Skeletal muscle tissue (tissue), 4 donors: Measurements from ENCODE around the gene MAK. TPM values are rescaled to one million over a fixed set of nuclear protein-coding genes. Genes with fewer than 3 reads are reported as not detected.
A peak's percentile ranks its signal among the peaks of the same experiment; 100 is the strongest.
"Not testable (repeated sequence)": the region's sequence is repeated elsewhere in the genome, so short reads cannot be mapped to it uniquely, and the experiment has no call there.

ENCODE experiments used
- H3K27ac ChIP-seq: one replicate; pipeline ENCODE4 v1.7.0; 2013; ENCODE audit warnings: mild to moderate bottlenecking, low read depth, low read length, inconsistent platforms
- H3K27me3 ChIP-seq, 3 donors: one replicate each; pipeline ENCODE4 v1.7.0; 2013; ENCODE audit warnings: low read length in 3 of 3; ENCODE audit not compliant: control insufficient read depth in 3 of 3, insufficient read depth in 3 of 3
- H3K36me3 ChIP-seq, 3 donors: one replicate each; pipeline ENCODE4 v1.7.0; 2013; ENCODE audit warnings: low read length in 3 of 3; ENCODE audit not compliant: control insufficient read depth in 3 of 3, insufficient read depth in 3 of 3
- H3K4me1 ChIP-seq, 3 donors: one replicate each; pipeline ENCODE4 v1.7.0; 2013; ENCODE audit warnings: low read length in 3 of 3, mild to moderate bottlenecking in 3 of 3; ENCODE audit not compliant: control insufficient read depth in 3 of 3, insufficient read depth in 3 of 3
- H3K4me3 ChIP-seq, 3 donors: one replicate each; pipeline ENCODE4 v1.7.0; 2013; ENCODE audit warnings: low read length in 3 of 3
- H3K9ac ChIP-seq, 3 donors: one replicate each; pipeline ENCODE4 v1.7.0; 2013; ENCODE audit warnings: low read length in 3 of 3, mild to moderate bottlenecking in 3 of 3, moderate library complexity in 2 of 3, low read depth in 1 of 3
- H3K9me3 ChIP-seq, 3 donors: one replicate each; pipeline ENCODE4 v1.7.0; 2013; ENCODE audit warnings: low read length in 3 of 3; ENCODE audit not compliant: control insufficient read depth in 3 of 3
- total RNA-seq: library from RNA; depleted of rRNA; stranded (reverse); fragments of >200 nt; gene quantifications from one replicate; pipeline ENCODE4 v1.2.3, GENCODE V29; 2014
- donor health status: Osteomylitis.

MAK gene, protein sequence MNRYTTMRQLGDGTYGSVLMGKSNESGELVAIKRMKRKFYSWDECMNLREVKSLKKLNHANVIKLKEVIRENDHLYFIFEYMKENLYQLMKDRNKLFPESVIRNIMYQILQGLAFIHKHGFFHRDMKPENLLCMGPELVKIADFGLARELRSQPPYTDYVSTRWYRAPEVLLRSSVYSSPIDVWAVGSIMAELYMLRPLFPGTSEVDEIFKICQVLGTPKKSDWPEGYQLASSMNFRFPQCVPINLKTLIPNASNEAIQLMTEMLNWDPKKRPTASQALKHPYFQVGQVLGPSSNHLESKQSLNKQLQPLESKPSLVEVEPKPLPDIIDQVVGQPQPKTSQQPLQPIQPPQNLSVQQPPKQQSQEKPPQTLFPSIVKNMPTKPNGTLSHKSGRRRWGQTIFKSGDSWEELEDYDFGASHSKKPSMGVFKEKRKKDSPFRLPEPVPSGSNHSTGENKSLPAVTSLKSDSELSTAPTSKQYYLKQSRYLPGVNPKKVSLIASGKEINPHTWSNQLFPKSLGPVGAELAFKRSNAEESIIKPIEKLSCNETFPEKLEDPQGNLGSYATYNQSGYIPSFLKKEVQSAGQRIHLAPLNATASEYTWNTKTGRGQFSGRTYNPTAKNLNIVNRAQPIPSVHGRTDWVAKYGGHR
- not detected for total RNA-seq

DNA sequence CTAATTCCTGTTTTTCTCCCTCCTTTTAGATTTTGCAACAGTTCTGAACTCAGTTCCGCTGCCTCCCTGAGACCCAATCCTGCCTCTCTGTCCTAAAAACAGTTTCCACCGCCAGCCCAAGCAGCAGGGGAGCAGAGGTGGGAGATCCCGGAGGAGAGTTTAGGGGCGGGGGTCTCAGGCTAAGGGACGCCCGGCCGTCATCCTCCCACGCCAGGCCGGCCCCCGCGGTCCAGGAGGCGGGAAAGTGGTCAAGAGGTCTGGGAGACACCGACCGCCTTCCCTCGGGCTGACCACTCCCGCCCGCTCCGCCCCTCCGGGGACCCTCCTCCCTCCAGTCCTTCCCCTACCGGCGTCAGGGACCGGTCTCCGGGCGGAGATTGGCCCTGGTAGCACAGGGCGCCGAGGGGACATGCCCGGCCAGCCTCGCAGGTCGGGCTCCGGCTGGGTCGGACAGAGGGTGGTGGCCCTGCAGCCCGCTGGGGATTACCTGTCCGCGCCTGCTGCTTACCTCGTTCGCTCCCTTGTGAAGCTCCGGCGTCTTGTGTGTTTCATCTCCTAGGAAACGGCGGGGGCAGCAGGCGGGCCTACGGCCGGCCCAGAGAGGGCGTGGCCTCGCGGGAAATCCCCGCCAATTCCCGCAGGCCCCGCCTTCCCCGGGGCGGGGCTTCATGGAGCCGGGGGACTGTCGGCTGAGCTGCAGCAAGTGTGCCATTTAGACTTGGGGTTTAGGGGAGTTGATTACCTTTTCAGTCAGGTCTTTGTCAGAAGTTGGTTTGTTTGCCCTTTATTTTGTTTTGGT, at the start of gene MAK:
Gene MAK (minus strand): TSS at position 545 of the 799 bp plus-strand sequence. CDS start 7,891 bp downstream, outside the sequence.
- Histone ChIP-seq H3K4me3 (peak within 1 kb of the TSS; percentile 68 to 81 (median 68)), H3K9me3 (no peaks in the 10 kb centered on the region), H3K4me1 (peaks cover 7 to 13% (median 13%) of the 10 kb centered on the region in 3 donors), H3K27me3 (peaks cover 21 to 33% (median 25%) of the 10 kb centered on the region in 3 donors), H3K36me3 (no peaks in the 10 kb centered on the region), H3K27ac (peak within 1 kb of the TSS; percentile 25), H3K9ac (peak within 1 kb of the TSS; percentile 39 to 64 (median 51))

DNA sequence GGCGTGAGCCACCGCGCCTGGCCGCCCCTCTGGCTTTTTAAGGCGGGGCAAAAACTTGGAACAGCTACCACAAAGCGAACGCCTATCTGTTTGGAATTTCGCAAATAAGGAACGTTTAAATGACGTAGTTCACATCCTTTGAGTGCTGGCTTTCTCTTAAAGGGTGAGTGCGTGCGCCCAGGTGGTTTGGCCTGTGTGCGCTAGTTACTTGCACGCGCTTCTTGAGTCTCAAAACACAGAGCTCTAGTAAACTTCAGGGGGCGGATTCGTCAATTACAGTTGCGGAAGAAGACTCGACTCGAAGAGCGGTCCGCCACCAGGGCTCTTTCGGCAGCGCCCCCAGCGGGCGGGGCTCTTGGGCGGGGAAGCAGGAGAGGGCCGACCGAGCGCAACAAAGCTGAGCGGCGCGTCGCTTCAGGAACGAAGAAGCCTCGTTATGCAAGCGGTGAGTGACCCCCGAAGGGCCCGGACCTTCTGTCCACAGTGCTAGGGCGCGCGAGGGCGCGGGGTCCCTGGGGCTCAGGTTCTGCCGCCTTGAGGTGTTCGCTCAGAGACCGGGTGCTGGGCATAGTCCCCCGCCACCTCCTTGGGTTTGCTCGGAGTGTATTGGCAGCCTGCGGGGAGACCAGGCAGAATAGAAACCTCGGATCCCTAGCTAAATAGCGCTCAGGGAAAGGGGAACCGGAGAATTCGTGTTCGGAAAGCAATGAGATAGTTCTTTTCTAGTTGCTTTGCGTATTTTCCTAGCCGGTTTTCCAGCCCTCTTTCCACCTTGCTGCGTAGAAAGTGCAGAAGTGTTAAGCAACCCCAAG, 48.6 kb upstream of the MAK start, which contains the start of gene SYCP2L:
Gene SYCP2L (plus strand): TSS at position 362 of the 812 bp plus-strand sequence. CDS start 75 bp downstream, at position 437.
- peaks cover 0 to 10% (median 3%) of the 10 kb centered on the region in 3 donors for H3K4me1 ChIP-seq
- H3K27ac ChIP-seq: no peak within 1 kb of the TSS
- H3K4me3 ChIP-seq: peak within 1 kb of the TSS; percentile 49 to 68 (median 67)
- no peaks in the 10 kb centered on the region for H3K36me3 ChIP-seq
- H3K9ac ChIP-seq: peak within 1 kb of the TSS in 1 of 3 donors; percentile 40
- peaks cover 32 to 50% (median 36%) of the 10 kb centered on the region in 3 donors for H3K27me3 ChIP-seq
- peaks cover 0 to 3% (median 0%) of the 10 kb centered on the region in 3 donors for H3K9me3 ChIP-seq

DNA sequence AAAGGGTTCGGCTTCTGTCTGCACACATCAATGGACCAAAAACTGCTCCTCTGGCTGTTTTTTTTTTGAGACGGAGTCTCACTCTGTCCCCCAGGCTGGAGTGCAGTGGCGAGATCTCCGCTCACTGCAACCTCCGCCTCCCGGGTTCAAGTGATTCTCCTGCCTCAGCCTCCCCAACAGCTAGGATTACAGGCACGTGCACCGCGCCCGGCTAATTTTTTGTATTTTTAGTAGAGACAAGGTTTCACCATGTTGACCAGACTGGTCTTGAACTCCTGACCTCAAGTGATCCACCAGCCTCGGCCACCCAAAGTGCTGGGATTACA, 48.0 kb upstream of the MAK start:
- peaks cover 0 to 10% (median 3%) of the 10 kb centered on the region in 3 donors for H3K4me1 ChIP-seq
- H3K27ac ChIP-seq, H3K9me3 ChIP-seq, H3K36me3 ChIP-seq, H3K9ac ChIP-seq: not testable (repeated sequence)
- H3K27me3 ChIP-seq: peaks cover 38 to 56% (median 42%) of the 10 kb centered on the region in 3 donors
- H3K4me3 ChIP-seq: peak overlapping the region in 1 of 3 donors; percentile 67

DNA sequence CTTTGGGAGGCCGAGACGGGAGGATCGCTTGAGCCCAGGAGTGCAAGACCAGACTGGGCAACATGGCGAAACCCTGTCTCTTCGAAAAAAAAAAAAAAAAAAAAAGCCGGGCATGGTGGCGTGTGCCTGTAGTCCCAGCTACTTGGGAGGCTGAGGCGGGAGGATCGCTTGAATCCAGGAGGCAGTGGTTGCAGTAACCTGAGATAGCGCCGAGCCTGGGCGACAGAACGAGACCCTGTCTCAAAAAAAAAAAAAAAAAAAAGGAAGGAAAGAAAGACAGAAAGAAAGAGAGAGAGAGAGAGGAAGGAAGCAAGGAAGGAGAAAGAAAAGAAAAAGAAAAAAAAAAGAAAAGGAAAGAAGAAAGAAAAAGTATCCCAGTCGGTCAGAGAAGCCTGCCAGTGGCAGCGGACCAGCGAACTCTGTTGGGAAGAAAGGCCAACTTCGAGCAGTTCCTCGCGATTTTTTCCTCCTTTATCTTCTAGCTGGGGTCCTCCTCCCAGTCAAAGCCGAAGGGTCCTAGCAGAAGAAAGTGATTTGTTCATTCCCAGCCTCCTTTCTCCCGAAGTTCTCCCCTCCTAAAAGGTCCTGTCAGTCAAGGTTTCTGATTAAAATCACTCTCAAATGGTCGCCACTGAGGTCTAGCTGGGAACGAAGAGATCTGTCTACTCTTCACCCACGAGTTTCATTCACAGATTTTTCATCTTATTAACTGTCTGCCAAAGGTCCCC, 46.1 kb upstream of the MAK start:
- Histone ChIP-seq H3K27me3 (peaks cover 49 to 68% (median 51%) of the 10 kb centered on the region in 3 donors), H3K4me3 (peak overlapping the region in 1 of 3 donors; percentile 35), H3K36me3 (no peaks in the 10 kb centered on the region), H3K9ac (no peak overlapping the region), H3K27ac (no peak overlapping the region), H3K4me1 (peaks cover 0 to 10% (median 3%) of the 10 kb centered on the region in 3 donors), H3K9me3 (no peaks in the 10 kb centered on the region)

DNA sequence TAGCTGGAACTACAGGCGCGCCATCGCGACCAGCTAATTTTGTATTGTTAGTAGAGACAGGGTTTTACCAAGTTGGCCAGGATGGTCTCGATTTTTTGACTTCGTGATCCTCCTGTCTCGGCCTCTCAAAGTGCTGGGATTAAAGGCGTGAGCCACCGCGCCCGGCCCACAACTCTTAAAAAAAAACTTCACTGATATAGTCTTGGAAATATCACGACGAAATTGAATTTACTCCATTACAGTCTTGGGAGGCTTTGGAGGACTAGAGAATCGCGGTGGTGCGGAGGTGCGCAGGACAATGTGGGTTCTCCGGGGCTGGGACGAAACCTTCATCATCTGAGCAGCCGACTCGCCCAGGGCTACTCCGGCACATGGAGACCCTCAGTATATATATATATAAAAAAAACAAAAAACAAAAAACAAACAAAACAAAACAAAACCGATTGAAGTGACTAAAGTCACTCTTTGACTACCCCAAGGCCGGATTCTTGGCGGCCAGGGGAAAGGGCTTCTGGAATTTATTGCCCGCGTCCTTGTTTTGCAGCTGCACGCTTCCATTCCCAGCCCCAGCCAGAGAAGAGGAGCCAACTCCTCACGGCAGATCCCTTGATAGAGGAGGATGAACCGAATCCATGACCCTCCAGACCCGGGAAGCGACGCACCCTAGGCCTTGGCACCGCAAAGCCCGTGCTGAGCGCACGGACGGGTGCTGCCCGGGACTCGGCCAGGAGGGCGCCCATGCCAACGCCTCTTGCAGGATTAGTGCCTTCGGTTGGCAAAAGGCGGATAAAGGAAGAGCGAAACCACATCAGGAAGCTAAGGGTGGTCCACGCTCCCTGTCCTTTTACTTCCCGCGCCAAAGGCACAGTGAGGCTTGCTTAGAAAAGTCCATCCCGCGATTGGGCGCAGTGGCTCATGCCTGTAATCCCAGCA, 45.2 kb upstream of the MAK start:
- no peaks in the 10 kb centered on the region for H3K36me3 ChIP-seq
- peak overlapping the region in 1 of 3 donors; percentile 35 for H3K4me3 ChIP-seq
- peaks cover 49 to 68% (median 51%) of the 10 kb centered on the region in 3 donors for H3K27me3 ChIP-seq
- no peak overlapping the region for H3K27ac ChIP-seq
- no peak overlapping the region for H3K9ac ChIP-seq
- peaks cover 0 to 10% (median 3%) of the 10 kb centered on the region in 3 donors for H3K4me1 ChIP-seq
- H3K9me3 ChIP-seq: no peaks in the 10 kb centered on the region

DNA sequence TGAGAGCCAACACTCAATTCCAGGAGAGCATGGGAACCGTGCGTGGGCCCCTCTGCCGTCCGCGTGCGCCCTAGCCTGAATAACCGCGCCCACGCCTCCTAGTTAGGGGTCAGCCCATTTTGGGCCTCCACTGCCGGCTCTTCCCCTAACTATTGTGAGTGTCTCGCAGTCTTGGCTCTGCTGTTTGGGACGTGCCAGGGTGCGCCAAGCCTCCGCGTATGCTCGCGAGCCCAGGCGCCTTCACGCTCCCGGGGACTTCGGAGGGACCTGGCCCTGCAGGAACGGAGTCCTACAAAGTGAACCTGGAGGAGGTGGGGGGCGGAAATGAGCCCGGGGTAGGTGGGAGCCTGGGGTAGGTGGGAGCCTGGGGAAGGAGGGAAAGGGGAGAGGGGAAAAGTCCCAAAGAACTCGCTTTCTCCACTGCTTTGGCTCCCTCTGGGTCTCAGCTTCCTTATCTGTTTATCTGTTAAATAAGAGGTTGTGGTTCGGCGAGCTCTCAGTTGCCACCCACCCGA, 44.4 kb upstream of the MAK start:
- Histone ChIP-seq H3K4me1 (peaks cover 0 to 10% (median 3%) of the 10 kb centered on the region in 3 donors), H3K9me3 (no peaks in the 10 kb centered on the region), H3K36me3 (no peaks in the 10 kb centered on the region), H3K27ac (no peak overlapping the region), H3K27me3 (peaks cover 48 to 67% (median 51%) of the 10 kb centered on the region in 3 donors), H3K4me3 (no peak overlapping the region), H3K9ac (no peak overlapping the region)

DNA sequence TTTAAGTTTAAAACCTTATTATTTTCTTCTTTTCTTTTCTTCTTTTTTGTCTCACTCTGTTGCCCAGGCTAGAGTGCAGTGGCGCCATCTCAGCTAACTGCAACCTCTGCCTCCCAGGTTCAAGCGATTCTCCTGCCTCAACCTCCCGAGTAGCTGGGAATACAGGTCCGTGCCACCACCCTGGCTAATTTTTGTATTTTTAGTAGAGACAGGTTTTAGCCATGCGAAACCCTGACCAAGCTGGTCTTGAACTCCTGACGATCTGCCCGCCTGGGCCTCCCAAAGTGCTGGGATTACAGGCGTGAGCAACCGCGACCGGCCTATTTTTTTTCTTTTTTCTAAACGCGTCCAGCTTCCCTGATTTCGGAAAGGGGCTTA, 43.9 kb upstream of the MAK start:
- H3K9ac ChIP-seq, H3K4me3 ChIP-seq, H3K9me3 ChIP-seq, H3K27ac ChIP-seq, H3K36me3 ChIP-seq: not testable (repeated sequence)
- H3K27me3 ChIP-seq: peaks cover 43 to 63% (median 51%) of the 10 kb centered on the region in 3 donors
- peaks cover 0 to 10% (median 3%) of the 10 kb centered on the region in 3 donors for H3K4me1 ChIP-seq

DNA sequence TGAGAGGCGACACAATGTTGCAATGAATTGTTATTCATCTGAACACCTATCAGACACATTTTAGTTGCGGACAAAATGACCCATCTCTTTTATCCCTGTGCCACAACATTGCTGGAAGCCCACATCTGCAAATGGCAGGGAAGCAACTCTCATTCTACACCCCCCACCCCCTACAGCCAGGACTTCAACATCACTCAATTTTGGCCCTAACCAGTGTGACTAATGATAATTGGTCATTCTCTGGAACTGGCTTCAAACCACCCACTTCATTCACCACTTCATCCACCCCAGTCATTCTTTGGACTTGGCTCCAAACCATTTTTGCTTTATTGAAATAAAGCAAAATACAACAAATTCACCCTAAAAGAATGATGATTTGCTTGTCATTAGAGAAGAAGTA, 42.0 kb upstream of the MAK start:
- peaks cover 32 to 47% (median 43%) of the 10 kb centered on the region in 3 donors for H3K27me3 ChIP-seq
- no peak overlapping the region for H3K27ac ChIP-seq
- H3K4me3 ChIP-seq: no peak overlapping the region
- H3K4me1 ChIP-seq: peaks cover 0 to 7% (median 0%) of the 10 kb centered on the region in 3 donors
- no peaks in the 10 kb centered on the region for H3K36me3 ChIP-seq
- no peaks in the 10 kb centered on the region for H3K9me3 ChIP-seq
- no peak overlapping the region for H3K9ac ChIP-seq
